HG03103 (cell line): ENCODE data around the gene TMSB4X.
"Not testable (repeated sequence)": the region's sequence is repeated elsewhere in the genome, so short reads cannot be mapped to it uniquely, and the experiment has no call there.

Experiments
- ATAC-seq: cut with Tn5 transposase; IDR thresholded peaks from one replicate; pipeline ENCODE4 v1.9.1; 2021; ENCODE audit warnings: low read depth; ENCODE audit not compliant: unreplicated experiment

TMSB4X gene

DNA sequence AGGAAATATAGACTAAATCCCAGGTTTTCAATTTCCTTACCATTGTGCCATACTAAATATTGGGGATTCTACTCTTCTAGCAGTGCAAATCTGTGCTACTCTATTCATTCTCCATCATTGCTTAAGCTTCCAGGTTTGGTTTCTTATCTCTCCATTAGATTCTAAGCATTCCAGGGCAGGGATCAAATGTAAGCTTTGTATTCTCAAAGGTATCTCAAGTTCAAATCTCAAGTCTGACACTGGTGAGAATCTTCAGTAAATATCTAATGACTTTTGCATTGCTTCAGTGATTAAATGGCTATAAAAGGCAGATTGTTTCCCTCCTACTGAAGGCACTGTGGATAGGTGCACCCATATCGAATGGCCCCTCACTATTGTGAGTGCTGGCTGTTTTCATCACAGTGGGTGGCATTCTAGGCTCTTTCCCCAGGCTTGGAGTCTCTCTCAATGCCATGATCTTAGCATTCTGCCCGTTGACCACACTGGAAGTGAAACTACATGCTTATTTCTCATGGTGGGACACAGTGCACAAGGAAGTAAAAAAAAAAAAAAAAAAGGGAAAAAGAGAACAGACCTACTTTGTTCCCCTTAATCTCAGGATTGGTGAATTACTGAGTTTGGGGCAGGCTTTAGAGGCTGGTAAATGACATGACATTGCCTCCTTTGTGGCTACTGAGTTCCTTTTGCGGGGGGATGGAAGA is 40.8 kb downstream of the TMSB4X start:
- ATAC-seq = no peak

DNA sequence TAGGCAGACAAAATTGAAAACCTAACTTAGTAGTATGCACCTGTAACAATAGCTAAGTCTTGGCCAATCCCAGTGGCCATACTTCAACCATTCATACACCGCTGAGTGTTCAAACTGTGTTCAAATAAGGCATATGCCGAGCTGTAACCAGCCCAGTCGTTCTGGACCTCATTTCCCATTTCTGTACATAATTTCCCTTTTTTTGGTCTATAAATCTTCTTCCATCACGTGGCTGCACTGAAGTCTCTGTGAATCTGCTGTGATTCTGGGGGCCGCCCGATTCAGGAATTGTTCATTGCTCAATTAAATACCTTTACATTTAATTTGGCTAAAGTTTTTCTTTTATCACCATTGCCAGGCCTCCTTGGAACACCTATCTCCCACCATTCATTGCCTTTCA is 41.8 kb downstream of the TMSB4X start:
- not testable (repeated sequence) for ATAC-seq

DNA sequence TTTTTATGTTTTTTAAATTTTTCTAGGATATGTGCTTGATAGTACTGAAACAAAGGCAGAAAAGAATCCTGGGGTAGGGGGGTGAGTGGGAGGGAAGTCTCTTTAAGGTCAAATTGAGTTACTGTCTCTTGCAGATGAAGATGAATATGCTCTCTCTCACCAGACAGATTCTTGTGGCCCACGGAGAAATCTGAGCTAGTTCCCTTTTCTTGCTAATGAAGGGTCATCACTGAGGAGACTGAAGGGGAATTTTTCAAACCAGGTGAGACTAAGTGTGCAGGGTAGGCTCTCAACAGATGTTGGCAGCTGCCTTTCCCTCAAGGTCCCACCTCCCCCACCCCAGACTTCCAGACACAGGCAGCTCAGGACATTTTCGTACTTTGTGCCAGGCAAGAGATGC is 48.0 kb downstream of the TMSB4X start:
- ATAC-seq = no peak

DNA sequence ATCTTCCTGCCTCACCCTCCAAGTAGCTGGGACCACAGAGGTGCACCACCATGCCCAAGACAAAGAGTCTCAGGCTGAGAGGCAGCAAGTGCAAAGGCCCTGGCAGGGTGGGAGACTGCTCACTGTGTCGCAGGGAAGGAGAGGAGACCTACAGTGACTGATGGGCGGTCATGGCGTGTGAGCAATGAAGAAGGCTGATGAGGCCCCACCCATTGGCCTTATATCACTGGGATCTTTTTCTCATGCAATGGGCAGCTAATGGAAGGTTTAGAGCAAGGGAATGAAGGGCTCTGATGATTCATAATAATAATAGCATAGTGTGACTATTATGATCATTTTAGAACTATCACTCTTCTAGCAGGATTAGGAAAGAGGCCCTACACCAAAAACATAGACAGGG is 48.7 kb downstream of the TMSB4X start:
- ATAC-seq = no peak

DNA sequence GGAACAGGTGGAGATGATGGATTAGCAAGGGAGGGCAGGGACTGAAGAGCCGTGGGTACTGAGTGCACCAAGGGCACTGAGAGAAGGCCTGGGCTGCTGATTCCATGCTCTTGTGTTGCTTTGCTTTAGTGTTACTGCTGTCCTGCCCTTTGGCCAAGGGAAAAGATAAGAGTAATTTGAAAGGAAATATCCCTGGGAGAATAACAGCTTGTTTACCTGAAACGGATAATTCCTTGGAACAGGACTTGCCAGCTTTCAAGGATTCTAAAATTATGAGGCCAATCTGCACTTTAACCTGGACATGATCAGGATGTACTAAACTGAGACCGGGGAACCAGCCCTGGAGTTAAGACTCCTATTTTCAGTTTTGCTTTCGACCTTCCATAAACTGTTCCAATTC is 49.1 kb downstream of the TMSB4X start:
- ATAC-seq = no peak

DNA sequence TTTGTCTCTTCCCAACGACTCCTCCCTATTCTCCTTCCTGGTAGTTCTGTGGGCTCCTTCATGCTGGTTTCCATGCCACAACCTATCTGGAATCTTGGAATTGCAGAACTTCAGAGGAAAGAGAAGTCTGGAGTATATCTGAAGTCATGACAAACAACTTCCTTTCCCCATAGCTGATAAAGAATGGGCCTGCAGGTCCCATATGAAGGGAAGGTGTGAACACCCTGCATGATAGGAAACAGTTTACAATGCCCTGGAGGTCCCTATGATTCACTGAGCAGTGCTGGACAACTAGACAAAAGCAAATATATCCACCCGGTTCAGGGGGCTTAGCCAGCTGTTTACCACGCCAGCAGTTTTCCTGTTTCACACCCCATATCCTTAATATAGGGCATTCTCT is 50.1 kb downstream of the TMSB4X start:
- ATAC-seq = no peak
